GM23338 (cell line): ENCODE data around the gene STOM. TPM values are rescaled to one million over a fixed set of nuclear protein-coding genes. Genes with fewer than 3 reads are reported as not detected.

ENCODE experiments used
- ATAC-seq: fragments of 200-7000 bp; cut with Tn5 transposase; 3 replicates; pipeline ENCODE4 v1.9.1; 2020
- DNase-seq: peaks from one replicate; pipeline ENCODE4 v3.0.0-alpha.2; 2015; ENCODE audit warnings: low spot score
- H2AFZ ChIP-seq: fragments of 200-600 bp; sonication (generic); 2 replicates; pipeline ENCODE4 v1.8.0; 2016; ENCODE audit warnings: antibody characterized with exemption, mild to moderate bottlenecking, moderate library complexity
- H3F3A ChIP-seq: fragments of 200-600 bp; sonication (generic); replicated peaks from 2 replicates; pipeline ENCODE4 v1.8.0; 2017; ENCODE audit warnings: antibody characterized with exemption, mixed run types, low read depth
- H3K27ac ChIP-seq: fragments of 200-600 bp; sonication (generic); 2 replicates; pipeline ENCODE4 v1.6.1; 2016; ENCODE audit warnings: low read depth
- H3K27me3 ChIP-seq: fragments of 200-600 bp; sonication (generic); 2 replicates; pipeline ENCODE4 v1.8.0; 2016; ENCODE audit warnings: mild to moderate bottlenecking, mixed run types, moderate library complexity; ENCODE audit not compliant: insufficient read depth
- H3K36me3 ChIP-seq: fragments of 200-600 bp; sonication (generic); 2 replicates; pipeline ENCODE4 v1.8.0; 2016; ENCODE audit warnings: mild to moderate bottlenecking; ENCODE audit not compliant: insufficient read depth
- H3K4me1 ChIP-seq: fragments of 200-600 bp; sonication (generic); 2 replicates; pipeline ENCODE4 v1.8.0; 2016; ENCODE audit warnings: mild to moderate bottlenecking, moderate library complexity; ENCODE audit not compliant: insufficient read depth
- H3K4me2 ChIP-seq: fragments of 200-600 bp; sonication (generic); 2 replicates; pipeline ENCODE4 v1.7.1; 2017; ENCODE audit warnings: mixed run types
- H3K4me3 ChIP-seq: fragments of 200-600 bp; sonication (generic); 2 replicates; pipeline ENCODE4 v1.6.1; 2016; ENCODE audit warnings: mixed run types
- H3K79me2 ChIP-seq: fragments of 200-600 bp; sonication (generic); replicated peaks from 2 replicates; pipeline ENCODE4 v1.8.0; 2017; ENCODE audit warnings: mild to moderate bottlenecking; ENCODE audit not compliant: insufficient read depth
- H3K9me2 ChIP-seq: fragments of 200-600 bp; sonication (generic); 2 replicates; pipeline ENCODE4 v1.8.0; 2017; ENCODE audit not compliant: insufficient read depth
- H4K20me1 ChIP-seq: fragments of 200-600 bp; sonication (generic); replicated peaks from 2 replicates; pipeline ENCODE4 v1.8.0; 2017; ENCODE audit warnings: mild to moderate bottlenecking; ENCODE audit not compliant: insufficient read depth
- H3K27ac Mint-ChIP-seq: 2 replicates; pipeline ENCODE4 v1.8.0; 2020; ENCODE audit warnings: inconsistent platforms, mild to moderate bottlenecking, moderate library complexity, mixed read lengths
- H3K27me3 Mint-ChIP-seq: 3 replicates; pipeline ENCODE4 v1.8.0; 2022; ENCODE audit warnings: low read depth, mild to moderate bottlenecking, moderate library complexity, mixed read lengths, inconsistent platforms; ENCODE audit not compliant: insufficient read depth, poor library complexity
- H3K36me3 Mint-ChIP-seq: 3 replicates; pipeline ENCODE4 v1.8.0; 2021; ENCODE audit warnings: low read depth, mild to moderate bottlenecking, inconsistent platforms, moderate library complexity, mixed read lengths
- H3K4me1 Mint-ChIP-seq: 3 replicates; pipeline ENCODE4 v1.8.0; 2020; ENCODE audit warnings: mild to moderate bottlenecking, inconsistent platforms, mixed read lengths
- H3K4me3 Mint-ChIP-seq: 3 replicates; pipeline ENCODE4 v1.8.0; 2021; ENCODE audit warnings: moderate library complexity, mild to moderate bottlenecking, inconsistent platforms, mixed read lengths
- H3K9me3 Mint-ChIP-seq: 3 replicates; pipeline ENCODE4 v1.8.0; 2020; ENCODE audit warnings: moderate library complexity, mild to moderate bottlenecking, inconsistent platforms, mixed read lengths
- CREB1 ChIP-seq: fragments of 250-450 bp; sonication (Bioruptor Pico); IDR thresholded peaks from 2 replicates; pipeline ENCODE4 v1.5.0; 2020; ENCODE audit warnings: low read depth, mild to moderate bottlenecking, moderate library complexity
- CTCF ChIP-seq, 2 experiments: fragments of 200-600 bp in 1 of 2; sonication (generic) in 1 of 2; conservative IDR thresholded peaks; 2 replicates each; pipeline versions ENCODE4 v1.5.1 to v1.6.1; 2016 to 2017; ENCODE audit warnings: antibody characterized with exemption in 2 of 2, low read depth in 2 of 2, mild to moderate bottlenecking in 2 of 2, moderate library complexity in 1 of 2
- ETS1 ChIP-seq: IDR thresholded peaks from 2 replicates; pipeline ENCODE4 v1.6.1; 2016; ENCODE audit warnings: antibody characterized with exemption
- EZH2 ChIP-seq: fragments of 200-600 bp; sonication (generic); IDR thresholded peaks from one replicate; pipeline ENCODE4 v1.8.0; 2017; ENCODE audit warnings: antibody characterized with exemption, mild to moderate bottlenecking, low read depth; ENCODE audit not compliant: unreplicated experiment
- EZH2phosphoT487 ChIP-seq: fragments of 200-600 bp; sonication (generic); IDR thresholded peaks from one replicate; pipeline ENCODE4 v1.8.1; 2018; ENCODE audit warnings: antibody characterized with exemption; ENCODE audit not compliant: unreplicated experiment
- JUNB ChIP-seq: IDR thresholded peaks from one replicate; pipeline ENCODE4 v1.6.1; 2016; ENCODE audit warnings: antibody characterized with exemption; ENCODE audit not compliant: unreplicated experiment
- NANOG ChIP-seq: IDR thresholded peaks from 2 replicates; pipeline ENCODE4 v1.6.1; 2016; ENCODE audit warnings: antibody characterized with exemption, borderline replicate concordance
- POLR2AphosphoS5 ChIP-seq: IDR thresholded peaks from 2 replicates; pipeline ENCODE4 v1.6.1; 2016; ENCODE audit warnings: antibody characterized with exemption, low read depth
- REST ChIP-seq: IDR thresholded peaks from one replicate; pipeline ENCODE4 v1.6.1; 2018; ENCODE audit warnings: antibody characterized with exemption; ENCODE audit not compliant: unreplicated experiment
- STAT1 ChIP-seq: IDR thresholded peaks from one replicate; pipeline ENCODE4 v1.6.1; 2016; ENCODE audit warnings: antibody characterized with exemption; ENCODE audit not compliant: unreplicated experiment
- ZNF114 ChIP-seq: fragments of 250-450 bp; sonication (Bioruptor Pico); IDR thresholded peaks from 2 replicates; pipeline ENCODE4 v1.5.0; 2020; ENCODE audit warnings: mild to moderate bottlenecking, moderate library complexity
- ZNF331 ChIP-seq: fragments of 250-450 bp; sonication (Bioruptor Pico); IDR thresholded peaks from 2 replicates; pipeline ENCODE4 v1.5.0; 2020; ENCODE audit warnings: low read depth, mild to moderate bottlenecking, moderate library complexity
- ZNF462 ChIP-seq: fragments of 250-450 bp; sonication (Bioruptor Pico); IDR thresholded peaks from 2 replicates; pipeline ENCODE4 v1.5.0; 2020; ENCODE audit warnings: mild to moderate bottlenecking, moderate library complexity
- polyA plus RNA-seq: library from polyadenylated mRNA; unstranded; fragments of >200 nt; fragmentation: Nextera tagmentation; extraction: Ambion mirVana; gene quantifications from 2 replicates; pipeline ENCODE4 v1.2.1, GENCODE V29; 2016
- total RNA-seq: library from RNA; depleted of rRNA; stranded (reverse); fragments of >200 nt; shearing (Covaris generic); gene quantifications from 2 replicates; pipeline ENCODE4 v1.2.3, GENCODE V29; 2014

The STOM gene
- total and polyA plus RNA-seq, 2 experiments from 2014 or later: 29.4 to 51.1 TPM

GRCh38 chr9:121339437-121339836, 30.6 kb downstream of the STOM start:
- Histone ChIP-seq H3F3A (no peaks in the 10 kb centered on the region), H3K36me3 (no peaks in the 10 kb centered on the region; the same call in 1 of the 2 replicates), H3K4me3 (no peak overlapping the region), H3K4me1 (no peaks in the 10 kb centered on the region), H4K20me1 (no peaks in the 10 kb centered on the region), H3K79me2 (no peaks in the 10 kb centered on the region), H3K9me2 (no peaks in the 10 kb centered on the region), H3K4me2 (no peak overlapping the region), H3K27ac (no peak overlapping the region), H3K27me3 (no peaks in the 10 kb centered on the region), H2AFZ (no peak overlapping the region)
- no peak overlapping the region for H3K4me3 Mint-ChIP-seq
- DNase-seq: no peak
- TF ChIP-seq CREB1 (CRISPR knock-in tag) (no peak), JUNB (no peak), ETS1 (no peak), REST (no peak), EZH2 (no peak), ZNF114 (no peak), ZNF331 (CRISPR knock-in tag) (no peak), STAT1 (no peak), EZH2phosphoT487 (no peak), POLR2AphosphoS5 (no peak), ZNF462 (no peak), NANOG (no peak), CTCF (conservative IDR thresholded peaks at IDR 0.05; ENCODE audit: low read depth in 2 of 2) (no peak)
- H3K4me1 Mint-ChIP-seq: no peaks in the 10 kb centered on the region
- no peaks in the 10 kb centered on the region for H3K27me3 Mint-ChIP-seq
- H3K9me3 Mint-ChIP-seq: no peaks in the 10 kb centered on the region
- no peak overlapping the region for H3K27ac Mint-ChIP-seq
- no peak for ATAC-seq
- H3K36me3 Mint-ChIP-seq: no peaks in the 10 kb centered on the region
